Measurements from ENCODE around the gene CCDC148. TPM values are rescaled to one million over a fixed set of nuclear protein-coding genes. Genes with fewer than 3 reads are reported as not detected.

The CCDC148 gene
- total and polyA plus RNA-seq, 2 donors (not counting 3 experiments of a cell fraction or from before 2014, with no cell fraction given): 0.04 to 0.69 TPM

DNA sequence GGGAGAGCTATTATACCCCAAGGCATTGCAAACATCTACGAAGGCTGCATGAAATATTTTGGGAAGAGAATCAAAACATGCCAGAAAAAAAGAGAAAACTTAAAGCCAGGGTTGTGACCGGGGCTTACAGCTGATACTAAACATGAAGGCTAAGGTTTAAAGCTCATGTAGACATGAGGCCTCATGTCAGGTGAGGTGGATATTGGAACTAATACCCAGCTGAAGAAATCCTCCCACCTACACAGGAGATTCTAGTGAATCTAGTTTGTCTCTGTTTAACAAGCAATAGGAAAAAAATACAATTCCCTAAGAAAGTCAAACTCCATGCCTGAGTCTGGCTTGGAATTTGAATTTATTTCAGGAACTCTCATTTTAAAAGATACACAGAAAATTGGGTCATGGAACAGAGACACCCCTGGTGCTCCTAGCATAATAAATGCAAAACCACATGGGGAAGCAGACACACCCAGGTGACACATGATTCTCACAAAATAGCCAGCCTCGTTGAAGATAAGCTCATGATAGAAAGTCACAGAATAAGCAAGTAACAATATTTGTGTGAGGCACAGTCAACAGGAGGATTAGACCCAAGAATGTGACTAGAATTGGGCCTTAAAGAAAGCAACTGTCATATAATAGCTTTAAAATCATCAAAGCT lies 312.7 kb downstream of the CCDC148 start:
- Histone ChIP-seq H3K79me2 (ENCODE audit: control insufficient read depth, insufficient read depth, low read length) (no peaks in the 10 kb centered on the region), H3K36me3 (ENCODE audit: control insufficient read depth in 2 of 2, extremely low read depth in 1 of 2, insufficient read depth in 2 of 2, low read length in 2 of 2) (no peaks in the 10 kb centered on the region), H3K9me1 (replicated peaks; ENCODE audit: control insufficient read depth, extremely low read depth, insufficient read depth, low read length) (no peaks in the 10 kb centered on the region), H3K4me2 (ENCODE audit: insufficient read depth, low read length) (no peak overlapping the region), H3K27ac (ENCODE audit: insufficient read depth, low read depth, low read length) (no peak overlapping the region), H3K9me3 (replicated peaks; ENCODE audit: control insufficient read depth, insufficient read depth, low read length) (no peaks in the 10 kb centered on the region), H4K20me1 (replicated peaks; ENCODE audit: control insufficient read depth, extremely low read depth, insufficient read depth, low read length) (no peaks in the 10 kb centered on the region), H2AFZ (ENCODE audit: low read depth, low read length) (no peak overlapping the region), H3K4me3 (replicated peaks in 1 of 3; ENCODE audit: insufficient read depth in 1 of 3, low read depth in 1 of 3, low read length in 3 of 3) (no peak overlapping the region), H3K4me1 (ENCODE audit: control insufficient read depth, extremely low read depth, insufficient read depth, low read length) (no peaks in the 10 kb centered on the region), H3K27me3 (ENCODE audit: control insufficient read depth in 2 of 2, insufficient read depth in 2 of 2, low read length in 2 of 2) (peaks cover 1 to 4% of the 10 kb centered on the region in 2 experiments), H3K9ac (replicated peaks; ENCODE audit: extremely low read depth, insufficient read depth, low read length) (no peak overlapping the region)
- TF ChIP-seq JUN (IDR thresholded peaks at IDR 0.05; ENCODE audit: borderline replicate concordance, insufficient read depth, insufficient read length, low read depth) (no peak), MYC (IDR thresholded peaks at IDR 0.05; ENCODE audit: low read depth, low read length) (no peak), FOS (IDR thresholded peaks at IDR 0.05; ENCODE audit: borderline replicate concordance, insufficient read depth, low read length) (no peak), EZH2 (IDR thresholded peaks at IDR 0.05; ENCODE audit: borderline replicate concordance, low read depth, low read length, severe bottlenecking) (no peak), POLR2AphosphoS5 (IDR thresholded peaks at IDR 0.05; ENCODE audit: insufficient read depth, low read depth, low read length) (no peak), POLR2A (IDR thresholded peaks at IDR 0.05; ENCODE audit: low read depth, low read length) (no peak), GATA2 (IDR thresholded peaks at IDR 0.05; ENCODE audit: insufficient read depth, insufficient read length, low read depth, low read length) (no peak)
- TF ChIP-seq, protein P1, sequence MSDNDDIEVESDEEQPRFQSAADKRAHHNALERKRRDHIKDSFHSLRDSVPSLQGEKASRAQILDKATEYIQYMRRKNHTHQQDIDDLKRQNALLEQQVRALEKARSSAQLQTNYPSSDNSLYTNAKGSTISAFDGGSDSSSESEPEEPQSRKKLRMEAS (IDR thresholded peaks at IDR 0.05; ENCODE audit: insufficient read depth, insufficient read length): no peak
- TF ChIP-seq, protein P2, sequence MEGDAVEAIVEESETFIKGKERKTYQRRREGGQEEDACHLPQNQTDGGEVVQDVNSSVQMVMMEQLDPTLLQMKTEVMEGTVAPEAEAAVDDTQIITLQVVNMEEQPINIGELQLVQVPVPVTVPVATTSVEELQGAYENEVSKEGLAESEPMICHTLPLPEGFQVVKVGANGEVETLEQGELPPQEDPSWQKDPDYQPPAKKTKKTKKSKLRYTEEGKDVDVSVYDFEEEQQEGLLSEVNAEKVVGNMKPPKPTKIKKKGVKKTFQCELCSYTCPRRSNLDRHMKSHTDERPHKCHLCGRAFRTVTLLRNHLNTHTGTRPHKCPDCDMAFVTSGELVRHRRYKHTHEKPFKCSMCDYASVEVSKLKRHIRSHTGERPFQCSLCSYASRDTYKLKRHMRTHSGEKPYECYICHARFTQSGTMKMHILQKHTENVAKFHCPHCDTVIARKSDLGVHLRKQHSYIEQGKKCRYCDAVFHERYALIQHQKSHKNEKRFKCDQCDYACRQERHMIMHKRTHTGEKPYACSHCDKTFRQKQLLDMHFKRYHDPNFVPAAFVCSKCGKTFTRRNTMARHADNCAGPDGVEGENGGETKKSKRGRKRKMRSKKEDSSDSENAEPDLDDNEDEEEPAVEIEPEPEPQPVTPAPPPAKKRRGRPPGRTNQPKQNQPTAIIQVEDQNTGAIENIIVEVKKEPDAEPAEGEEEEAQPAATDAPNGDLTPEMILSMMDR (IDR thresholded peaks at IDR 0.05; ENCODE audit: extremely low read depth in 1 of 2, insufficient read depth in 1 of 2, low read depth in 1 of 2, low read length in 2 of 2): no peak
- dilution Hi-C loops (cut with MboI; ENCODE audit: extremely low pct_ligation_motif_present, low sequenced_read_pairs) (no loop called here), intact Hi-C loops (cut with micrococcal nuclease) (no loop called here)
- FAIRE-seq: no peak
- ChIA-PET CTCF (no interaction called here), POLR2A (no interaction called here)
- no TSS peak for BruUV-seq (replicated peaks)
- DNase-seq (ENCODE audit: low read depth, low spot score): no peak

All from endothelial cell of umbilical vein (primary cell).